ENCODE results near the gene PGBD1.

The PGBD1 gene

DNA sequence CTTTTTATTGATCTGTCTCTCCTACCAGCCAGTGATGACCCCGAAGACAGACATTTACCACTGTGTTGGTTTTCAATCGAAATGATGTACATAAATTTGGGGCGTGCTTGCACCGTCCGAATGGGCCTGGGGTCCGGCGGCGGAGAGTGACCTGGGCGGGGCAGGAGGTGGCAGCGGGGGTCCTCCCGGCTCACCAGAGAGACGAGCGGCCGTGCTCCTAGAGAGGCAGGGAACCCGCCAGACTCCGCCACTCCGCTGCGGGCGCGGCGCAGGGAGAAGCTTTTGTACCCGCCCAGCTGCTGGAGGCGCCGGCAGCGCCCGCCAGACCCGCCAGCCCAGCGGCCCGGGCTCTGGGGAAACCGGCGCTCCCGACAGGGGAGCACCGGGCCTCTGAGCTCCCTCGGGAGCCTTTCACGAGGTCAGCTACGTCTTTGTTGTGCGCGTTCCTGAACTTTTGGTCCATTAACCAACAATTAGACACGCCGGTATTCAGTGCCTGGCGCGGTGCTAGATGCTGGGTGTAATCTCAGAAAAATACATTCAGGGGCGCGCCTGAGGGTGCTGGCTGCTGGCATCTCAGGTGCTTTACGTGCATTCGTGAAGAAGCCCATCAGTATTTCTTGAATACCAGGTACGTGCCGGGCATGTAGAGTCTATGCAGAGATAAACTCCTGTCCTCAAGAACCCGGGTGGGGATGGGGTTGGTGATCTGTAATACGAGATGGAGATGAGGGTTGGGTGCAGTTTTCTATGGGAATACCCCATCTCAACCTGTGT is at the start of gene PGBD1:
Gene PGBD1, plus strand, starts transcription at position 285 of the 777 bp plus-strand sequence. CDS start 2,242 bp downstream, outside the sequence.
- DNase-seq (ENCODE audit: low read depth in 2 of 2) = peak; percentile 32 to 37

DNA sequence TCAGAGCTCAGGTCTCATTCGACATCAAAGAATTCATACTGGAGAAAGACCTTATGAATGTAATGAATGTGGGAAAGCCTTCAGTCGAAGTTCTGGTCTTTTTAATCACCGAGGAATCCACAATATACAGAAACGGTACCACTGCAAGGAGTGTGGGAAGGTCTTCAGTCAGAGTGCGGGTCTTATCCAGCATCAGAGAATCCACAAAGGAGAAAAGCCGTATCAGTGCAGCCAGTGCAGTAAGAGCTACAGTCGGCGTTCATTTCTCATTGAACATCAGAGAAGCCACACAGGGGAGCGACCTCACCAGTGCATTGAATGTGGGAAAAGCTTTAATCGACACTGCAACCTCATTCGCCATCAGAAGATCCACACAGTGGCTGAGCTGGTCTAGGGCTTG is 48.6 kb upstream of the PGBD1 start:
- DNase-seq (ENCODE audit: low read depth in 2 of 2) = no peak

- DNase-seq (ENCODE audit: low read depth in 2 of 2) = no peak
These were observed 45.4 kb upstream of the PGBD1 start for GRCh38 chr6:28235912-28236452.

DNA sequence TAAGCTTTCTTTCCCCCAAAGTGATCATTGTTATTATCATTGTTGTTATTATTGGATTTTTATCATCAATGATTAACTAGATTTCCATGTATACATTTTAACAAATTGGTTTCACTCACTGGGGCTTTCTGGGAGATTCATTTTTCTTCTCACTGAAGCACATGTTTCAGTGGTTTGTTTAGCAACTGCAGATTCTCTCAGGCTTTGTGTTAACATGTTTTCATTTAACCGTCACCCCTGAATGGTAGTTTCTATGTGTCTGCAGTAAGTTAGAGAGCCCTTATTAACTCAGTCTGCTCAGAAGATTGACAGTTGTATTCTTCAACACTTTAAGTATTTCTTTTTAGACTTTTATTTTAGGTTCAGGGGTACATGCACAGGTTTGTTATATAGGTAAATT is 41.7 kb upstream of the PGBD1 start:
- DNase-seq (ENCODE audit: low read depth in 2 of 2) = no peak

- no peak for DNase-seq (ENCODE audit: low read depth in 2 of 2)
These were observed 40.9 kb upstream of the PGBD1 start for GRCh38 chr6:28240471-28240870.

DNA sequence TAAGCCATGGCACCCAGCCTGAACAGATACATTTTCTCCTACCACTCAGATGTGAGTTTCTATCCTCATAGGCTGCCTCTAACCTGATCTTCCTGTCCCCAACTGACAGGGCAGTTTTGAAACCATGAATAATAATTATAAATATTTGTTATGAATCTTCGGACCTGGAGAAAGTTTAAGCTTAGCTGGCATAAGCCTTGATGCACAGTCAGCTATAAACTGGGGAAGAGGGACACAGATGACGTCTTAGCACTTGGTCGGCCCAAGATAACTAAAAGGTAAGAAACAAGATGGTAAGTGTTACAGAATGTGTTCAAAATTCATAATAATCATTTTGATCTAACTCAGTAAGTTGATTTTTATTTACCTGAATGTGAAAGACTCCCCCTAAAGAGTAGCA is 37.4 kb upstream of the PGBD1 start:
- DNase-seq (ENCODE audit: low read depth in 2 of 2) = no peak

DNA sequence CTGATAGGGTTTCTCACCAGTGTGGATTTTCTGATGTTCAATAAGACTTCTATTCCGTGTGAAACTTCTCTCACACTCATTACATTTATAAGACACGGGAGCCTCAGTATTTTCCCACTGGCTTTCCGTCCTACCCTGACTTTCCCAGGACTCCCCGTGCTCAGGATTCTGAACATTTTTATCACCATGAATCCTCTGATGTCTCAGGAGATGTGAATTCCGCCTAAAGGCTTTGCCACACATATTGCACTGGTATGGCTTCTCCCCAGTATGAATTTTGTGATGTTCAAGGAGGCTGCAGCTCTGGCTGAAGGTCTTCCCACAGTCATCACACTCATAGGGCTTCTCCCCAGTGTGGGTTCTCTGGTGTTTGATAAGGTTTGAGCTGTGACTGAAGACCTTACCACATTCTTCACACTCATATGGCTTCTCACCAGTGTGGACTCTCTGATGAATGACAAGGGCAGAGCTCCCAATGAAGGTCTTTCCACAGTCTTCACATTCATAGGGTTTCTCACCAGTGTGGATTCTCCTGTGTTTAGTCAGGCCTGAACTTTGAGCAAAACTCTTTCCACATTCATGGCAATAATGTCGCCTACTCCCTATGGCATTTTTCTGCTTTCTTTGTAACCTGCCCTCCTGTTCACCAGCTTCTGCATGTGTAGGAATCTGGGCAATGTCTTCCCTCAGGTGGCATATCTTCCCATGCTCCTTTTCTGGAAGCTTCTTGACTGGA is 36.0 kb upstream of the PGBD1 start:
- no peak for DNase-seq (ENCODE audit: low read depth in 2 of 2)

GRCh38 chr6:28248916-28249315 is 32.5 kb upstream of the PGBD1 start:
- no peak for DNase-seq (ENCODE audit: low read depth in 2 of 2)

GRCh38 chr6:28250747-28251146 is 30.6 kb upstream of the PGBD1 start:
- no peak for DNase-seq (ENCODE audit: low read depth in 2 of 2)

DNA sequence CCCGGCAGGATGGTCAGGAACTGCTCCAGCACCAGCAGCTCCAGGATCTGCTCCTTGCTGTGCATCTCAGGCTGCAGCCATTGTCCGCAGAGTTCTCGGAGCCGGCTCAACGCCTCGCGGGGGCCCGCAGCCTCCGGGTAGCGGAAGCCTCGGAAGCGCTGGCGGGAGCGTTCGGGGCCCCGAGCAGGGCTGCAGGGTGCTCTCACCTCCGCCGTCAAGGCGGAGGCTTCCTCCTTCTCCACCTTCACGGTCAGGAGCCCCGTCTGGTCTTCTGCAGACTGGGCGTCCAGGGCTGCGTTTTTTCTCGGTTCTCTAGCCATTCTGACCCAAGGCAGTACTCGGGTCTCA is 29.7 kb upstream of the PGBD1 start:
- peak in 1 of 2 donors; percentile 19 for DNase-seq (ENCODE audit: low read depth in 2 of 2)

DNA sequence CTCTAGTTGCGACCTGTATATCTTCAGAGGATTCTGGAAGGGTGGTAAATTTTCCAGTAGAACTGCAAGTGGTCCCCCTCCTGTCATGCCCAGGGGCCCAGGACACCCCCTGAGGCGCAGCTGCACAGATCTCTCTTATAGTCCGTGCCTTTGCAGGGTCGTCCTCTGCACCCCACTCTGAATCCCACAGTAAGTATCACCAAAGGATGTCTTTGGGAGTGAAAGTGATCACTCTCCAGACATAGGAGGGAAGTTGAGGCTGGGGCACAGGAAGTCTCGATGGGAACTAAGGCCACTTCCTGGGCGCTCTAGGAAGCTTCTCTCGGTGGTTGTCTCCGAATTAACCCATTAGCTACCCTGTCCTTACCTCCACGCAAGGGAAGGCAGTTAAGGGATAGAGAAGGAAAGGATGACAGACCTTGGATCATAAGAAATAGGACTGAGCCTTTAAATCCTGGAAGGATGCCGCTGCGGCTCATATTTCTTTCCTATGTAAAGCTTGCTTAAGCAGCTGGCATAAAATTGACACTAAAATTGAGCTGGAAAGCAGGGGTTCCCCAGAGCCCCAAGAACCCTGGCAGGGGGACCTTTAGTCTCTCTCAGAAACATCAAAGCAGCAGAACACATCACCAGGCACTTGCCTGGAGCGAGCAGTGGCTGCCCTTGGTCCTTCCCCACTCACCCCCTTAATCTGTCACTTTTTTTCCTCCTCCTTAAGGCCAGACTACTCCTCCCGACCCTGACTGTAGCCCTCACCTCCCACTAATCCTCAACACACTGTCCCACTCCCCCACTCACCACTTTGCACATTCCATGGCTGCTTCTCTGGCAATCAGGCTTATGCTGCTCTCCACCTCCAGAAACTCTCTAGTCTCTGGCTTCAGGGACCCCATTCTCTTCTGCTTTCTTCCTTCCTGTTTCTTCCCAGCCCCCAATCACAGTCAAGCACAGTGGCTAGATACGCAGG is 29.1 kb upstream of the PGBD1 start, which contains the start of gene ZKSCAN4:
Gene ZKSCAN4, minus strand, starts transcription at position 261 of the 967 bp plus-strand sequence. CDS start 289 bp downstream, outside the sequence.
- peak; percentile 56 to 79 for DNase-seq (ENCODE audit: low read depth in 2 of 2)

- DNase-seq (ENCODE audit: low read depth in 2 of 2) = no peak
These were observed 27.3 kb upstream of the PGBD1 start for GRCh38 chr6:28254121-28254519.

DNA sequence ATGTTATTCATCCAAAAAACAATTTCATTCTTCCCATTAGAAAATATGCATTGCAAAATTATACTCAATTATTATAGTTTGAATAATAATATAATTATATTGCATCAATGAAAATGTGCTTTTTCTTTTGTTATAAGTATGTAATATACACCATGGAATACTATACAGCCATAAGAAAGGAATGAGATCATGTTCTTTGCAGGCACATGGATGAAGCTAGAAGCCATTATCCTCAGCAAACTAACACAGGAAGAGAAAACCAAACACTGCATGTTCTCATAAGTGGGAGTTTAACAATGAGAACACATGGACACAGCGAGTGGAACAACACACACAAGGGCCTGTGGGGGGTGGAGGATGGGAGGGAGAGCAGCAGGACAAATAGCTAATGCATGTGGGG is 24.3 kb upstream of the PGBD1 start:
- no peak for DNase-seq (ENCODE audit: low read depth in 2 of 2)

- DNase-seq (ENCODE audit: low read depth in 2 of 2) = peak; percentile 56 to 62
These were observed 22.2 kb upstream of the PGBD1 start, which contains the start of gene NKAPL for GRCh38 chr6:28258877-28259777. Gene NKAPL (plus strand): TSS chr6:28259297. CDS start chr6:28259372, 75 bp downstream.

GRCh38 chr6:28263922-28264321 is 17.4 kb upstream of the PGBD1 start:
- DNase-seq (ENCODE audit: low read depth in 2 of 2) = no peak

DNA sequence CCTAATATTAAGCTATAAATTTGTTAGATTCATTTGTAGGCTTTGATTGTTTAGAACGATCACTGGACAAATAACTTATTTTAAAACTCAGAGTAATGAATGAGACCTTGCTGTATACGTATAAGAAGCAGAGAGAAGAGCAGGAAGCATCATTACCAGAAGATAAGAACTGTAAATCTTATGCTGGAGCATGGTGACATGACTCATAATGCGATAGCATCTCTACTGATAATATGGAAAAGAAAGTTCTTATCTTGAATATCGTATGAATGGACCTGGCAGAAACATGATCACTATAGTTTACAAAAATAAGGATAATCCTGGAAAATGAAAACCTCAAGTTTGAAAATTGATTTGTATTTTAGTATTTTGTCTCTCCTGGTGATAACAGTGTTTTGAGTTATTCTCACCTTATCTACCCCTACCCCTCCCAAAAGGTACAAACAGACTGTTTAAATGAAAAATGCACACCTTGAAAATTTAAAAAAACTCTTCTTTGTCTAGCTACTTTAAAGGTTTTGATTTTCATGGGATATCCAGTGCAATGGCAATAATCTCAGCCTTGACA is 16.5 kb upstream of the PGBD1 start:
- no peak for DNase-seq (ENCODE audit: low read depth in 2 of 2)

GRCh38 chr6:28266563-28266961 is 14.8 kb upstream of the PGBD1 start:
- DNase-seq (ENCODE audit: low read depth in 2 of 2) = no peak

DNA sequence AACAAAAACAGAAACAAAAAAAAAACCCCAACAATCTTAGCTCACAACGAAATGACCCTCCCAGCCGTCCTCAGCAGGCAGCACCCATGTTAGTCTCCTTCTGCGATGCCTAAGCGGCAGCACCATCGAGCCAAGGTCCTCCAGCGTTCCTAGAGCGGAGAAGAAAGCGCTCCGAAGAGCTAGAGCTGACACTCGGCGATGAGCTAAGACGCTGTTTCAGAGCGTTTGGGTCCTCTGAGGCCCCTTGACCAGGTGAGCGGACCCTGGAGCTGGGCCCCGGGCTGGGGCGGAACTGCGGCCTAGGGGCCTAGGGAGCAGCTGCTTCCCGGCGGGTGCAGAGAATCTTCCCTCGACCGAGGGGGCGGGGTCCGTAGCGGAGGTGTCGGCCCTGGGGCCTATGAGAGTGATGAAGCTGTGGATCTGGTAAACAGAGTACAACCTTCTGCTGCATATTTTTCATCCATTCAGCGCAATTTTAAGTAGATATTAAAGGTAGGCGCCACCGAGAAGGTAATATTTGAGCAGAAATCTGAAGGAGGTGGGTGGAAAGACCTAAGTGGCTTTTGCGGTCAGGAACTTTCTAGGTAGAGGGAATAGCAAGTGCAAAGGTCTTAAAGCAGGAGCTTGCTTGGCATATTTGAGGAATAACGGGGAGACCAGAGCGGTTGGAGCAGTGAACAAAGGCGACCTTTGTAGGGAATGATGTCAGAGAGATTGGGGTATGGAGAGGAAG is 14.2 kb upstream of the PGBD1 start, which contains the start of gene ZSCAN26:
Gene ZSCAN26, plus strand, starts transcription at position 182 of the 733 bp plus-strand sequence. CDS start 4,777 bp downstream, outside the sequence.
- peak; percentile 69 to 78 for DNase-seq (ENCODE audit: low read depth in 2 of 2)

GRCh38 chr6:28267695-28268059 is 13.7 kb upstream of the PGBD1 start:
- DNase-seq (ENCODE audit: low read depth in 2 of 2) = no peak
